ENCODE measurements around the gene MRTFB.
A peak's percentile ranks its signal among the peaks of the same experiment; 100 is the strongest.

The MRTFB gene

DNA sequence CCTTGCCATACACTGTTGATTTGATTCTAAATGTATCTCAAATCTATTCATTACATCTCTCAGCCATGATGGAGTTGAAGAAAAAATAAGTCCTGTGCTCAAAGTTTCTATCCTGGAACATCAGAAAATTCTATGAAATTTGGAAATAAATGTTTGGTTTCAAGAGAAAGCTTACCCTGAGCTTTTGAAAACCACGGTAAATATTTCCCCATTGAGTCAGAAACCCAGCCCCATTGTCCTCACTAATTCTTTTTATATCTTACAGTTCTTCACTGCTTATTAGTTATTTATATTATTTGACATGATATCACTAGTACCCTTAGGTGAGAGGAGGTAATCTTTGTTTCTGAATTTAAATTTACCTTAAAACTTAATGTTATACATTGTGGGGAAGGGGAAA lies 128.5 kb downstream of the MRTFB start:
- TF ChIP-seq, protein P1, sequence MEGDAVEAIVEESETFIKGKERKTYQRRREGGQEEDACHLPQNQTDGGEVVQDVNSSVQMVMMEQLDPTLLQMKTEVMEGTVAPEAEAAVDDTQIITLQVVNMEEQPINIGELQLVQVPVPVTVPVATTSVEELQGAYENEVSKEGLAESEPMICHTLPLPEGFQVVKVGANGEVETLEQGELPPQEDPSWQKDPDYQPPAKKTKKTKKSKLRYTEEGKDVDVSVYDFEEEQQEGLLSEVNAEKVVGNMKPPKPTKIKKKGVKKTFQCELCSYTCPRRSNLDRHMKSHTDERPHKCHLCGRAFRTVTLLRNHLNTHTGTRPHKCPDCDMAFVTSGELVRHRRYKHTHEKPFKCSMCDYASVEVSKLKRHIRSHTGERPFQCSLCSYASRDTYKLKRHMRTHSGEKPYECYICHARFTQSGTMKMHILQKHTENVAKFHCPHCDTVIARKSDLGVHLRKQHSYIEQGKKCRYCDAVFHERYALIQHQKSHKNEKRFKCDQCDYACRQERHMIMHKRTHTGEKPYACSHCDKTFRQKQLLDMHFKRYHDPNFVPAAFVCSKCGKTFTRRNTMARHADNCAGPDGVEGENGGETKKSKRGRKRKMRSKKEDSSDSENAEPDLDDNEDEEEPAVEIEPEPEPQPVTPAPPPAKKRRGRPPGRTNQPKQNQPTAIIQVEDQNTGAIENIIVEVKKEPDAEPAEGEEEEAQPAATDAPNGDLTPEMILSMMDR (IDR thresholded peaks at IDR 0.05; ENCODE audit: low read depth, low read length, missing control alignments) = no peak
- DNase-seq (ENCODE audit: low read depth) = no peak
- no peak overlapping the region for H3K4me3 ChIP-seq (ENCODE audit: low read depth, low read length)

DNA sequence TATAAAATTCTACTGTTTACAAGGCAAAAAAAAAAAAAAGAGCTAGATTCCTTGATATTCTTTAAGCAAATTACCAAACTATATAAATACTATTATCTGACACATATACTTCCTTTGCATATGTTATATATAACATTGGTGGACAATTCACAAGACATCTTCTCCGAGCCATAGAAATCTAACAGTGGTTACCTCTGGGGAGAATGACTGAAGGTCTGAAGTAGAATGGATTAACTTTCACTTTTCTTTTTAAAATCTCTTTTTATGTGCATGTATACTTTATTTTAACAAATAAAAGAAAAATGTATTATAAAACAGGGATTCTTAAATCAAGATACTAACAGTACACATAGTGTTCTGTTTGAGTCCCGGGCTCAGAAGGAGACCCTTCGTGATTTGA lies 131.0 kb downstream of the MRTFB start:
- TF ChIP-seq, protein P1 (IDR thresholded peaks at IDR 0.05; ENCODE audit: low read depth, low read length, missing control alignments) = no peak
- H3K4me3 ChIP-seq (ENCODE audit: low read depth, low read length) = no peak overlapping the region
- no peak for DNase-seq (ENCODE audit: low read depth)

DNA sequence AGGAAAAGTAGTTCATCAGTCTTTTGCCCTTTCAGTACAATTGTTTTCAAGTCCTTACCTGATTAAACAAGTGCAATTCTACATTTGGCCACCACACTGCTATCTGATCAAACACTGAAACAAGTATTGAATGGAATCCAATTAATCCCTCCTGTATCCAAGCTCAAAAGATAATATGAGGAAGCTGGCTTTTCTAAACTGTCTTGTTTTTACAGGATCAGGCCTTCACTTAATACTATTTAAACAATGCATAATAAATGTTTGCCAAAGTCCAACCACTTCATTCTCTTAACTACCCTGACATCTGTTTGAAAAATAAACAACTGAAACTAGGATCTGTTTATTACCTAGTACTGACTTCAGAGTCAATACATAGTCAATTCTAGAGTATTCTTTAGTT lies 131.6 kb downstream of the MRTFB start:
- DNase-seq (ENCODE audit: low read depth) = no peak
- no peak overlapping the region for H3K4me3 ChIP-seq (ENCODE audit: low read depth, low read length)
- TF ChIP-seq, protein P1 (IDR thresholded peaks at IDR 0.05; ENCODE audit: low read depth, low read length, missing control alignments) = peak; percentile 21

DNA sequence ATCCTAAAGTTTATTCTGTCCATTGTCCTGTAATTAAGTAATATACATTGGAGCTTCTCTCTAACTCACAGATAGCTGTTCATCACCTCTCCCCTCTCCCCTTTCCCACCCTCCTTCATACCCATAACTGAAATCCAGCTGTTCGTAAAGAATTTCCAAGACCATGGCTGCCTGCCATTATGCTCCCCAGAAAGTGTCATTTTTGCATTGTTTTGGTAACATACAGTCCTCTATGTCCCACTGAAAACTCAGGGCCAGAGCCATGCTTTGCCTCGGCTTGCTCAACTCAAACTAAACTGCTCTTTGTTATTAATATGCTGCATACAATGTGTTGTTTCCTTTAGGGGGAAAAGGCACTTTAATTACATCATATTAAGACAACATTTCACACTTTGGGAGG lies 132.0 kb downstream of the MRTFB start:
- DNase-seq (ENCODE audit: low read depth) = no peak
- TF ChIP-seq, protein P1 (IDR thresholded peaks at IDR 0.05; ENCODE audit: low read depth, low read length, missing control alignments) = no peak

DNA sequence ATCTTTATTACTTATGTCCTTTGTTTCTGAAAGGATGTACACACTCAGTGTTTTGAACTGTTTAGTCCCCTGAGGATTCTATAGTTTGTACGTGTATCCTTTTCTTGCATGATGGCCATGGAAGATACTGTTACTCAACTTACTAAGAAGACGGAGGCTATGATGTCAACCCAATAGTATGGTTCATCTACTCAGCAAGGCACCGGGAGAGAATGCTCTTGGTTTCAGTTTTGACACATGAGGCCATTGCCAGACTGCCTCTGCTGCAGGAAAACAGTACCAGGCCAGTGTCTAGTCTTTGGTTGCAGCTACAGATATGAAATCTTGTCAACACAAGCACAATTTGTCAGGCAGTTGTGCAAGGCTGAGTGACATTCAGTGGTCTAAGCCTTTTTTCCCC lies 134.5 kb downstream of the MRTFB start:
- DNase-seq (ENCODE audit: low read depth) = no peak
- no peak overlapping the region for H3K4me3 ChIP-seq (ENCODE audit: low read depth, low read length)
- TF ChIP-seq, protein P1 (IDR thresholded peaks at IDR 0.05; ENCODE audit: low read depth, low read length, missing control alignments) = no peak

More for the DNA sequence above, 132.0 kb downstream of the MRTFB start:
- H3K4me3 ChIP-seq (ENCODE audit: low read depth, low read length) = no peak overlapping the region

DNA sequence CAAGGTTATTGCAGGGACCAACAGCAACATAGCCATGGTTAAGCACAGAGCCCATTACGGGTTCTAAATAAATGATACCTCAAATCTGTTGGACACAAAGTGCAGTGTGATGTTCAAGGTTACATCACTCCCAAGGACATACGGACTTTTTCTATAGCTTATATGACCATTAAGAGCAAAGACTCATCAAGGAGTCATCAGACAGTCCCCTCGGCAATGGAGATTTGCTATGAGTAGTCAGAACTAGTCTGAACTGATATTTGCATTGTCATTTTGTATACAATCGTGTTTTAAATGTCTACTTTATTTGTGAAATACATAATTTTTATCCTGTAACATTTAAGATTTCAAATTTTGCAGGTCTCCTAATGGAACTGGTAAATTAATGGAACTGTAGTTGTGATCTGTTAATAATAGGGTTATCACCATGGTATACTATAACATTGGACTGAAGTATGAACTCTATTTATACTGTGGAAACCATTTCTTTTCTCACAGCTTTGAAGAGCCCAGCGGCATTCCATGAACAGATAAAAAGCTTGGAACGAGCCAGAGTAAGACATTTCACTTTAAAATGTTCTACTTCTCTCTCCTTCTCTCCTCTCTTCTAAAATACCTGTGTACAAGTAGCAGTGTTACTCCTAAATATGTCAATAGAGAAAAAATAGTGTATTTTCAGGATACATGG lies 140.9 kb downstream of the MRTFB start:
- TF ChIP-seq, protein P1 (IDR thresholded peaks at IDR 0.05; ENCODE audit: low read depth, low read length, missing control alignments) = no peak
- H3K4me3 ChIP-seq (ENCODE audit: low read depth, low read length) = no peak overlapping the region
- no peak for DNase-seq (ENCODE audit: low read depth)

DNA sequence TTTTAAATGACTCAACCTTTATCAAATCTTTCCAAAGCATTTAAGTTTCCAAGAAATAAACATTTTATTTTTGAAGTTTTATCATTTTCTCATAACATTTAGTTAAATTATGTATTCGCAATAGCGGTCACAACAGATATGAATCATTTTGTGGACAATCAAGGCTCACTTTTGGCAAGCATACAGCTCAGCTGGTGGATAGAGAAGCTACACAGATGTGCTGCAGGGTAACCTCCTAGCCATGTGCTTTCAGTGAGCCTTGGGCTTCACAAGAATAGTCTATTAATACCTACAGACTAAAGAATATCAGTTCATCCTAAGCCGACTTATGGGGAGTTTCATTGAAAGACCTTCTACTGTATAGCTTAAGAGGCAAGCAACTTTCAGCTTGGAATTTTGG lies 144.8 kb downstream of the MRTFB start:
- no peak overlapping the region for H3K4me3 ChIP-seq (ENCODE audit: low read depth, low read length)
- no peak for DNase-seq (ENCODE audit: low read depth)
- TF ChIP-seq, protein P1 (IDR thresholded peaks at IDR 0.05; ENCODE audit: low read depth, low read length, missing control alignments) = no peak
